IMR-90 (cell line): ENCODE measurements around the gene TNRC18. TPM values are rescaled to one million over a fixed set of nuclear protein-coding genes. Genes with fewer than 3 reads are reported as not detected.

Experiments
- ATAC-seq: fragments of 200-7000 bp; cut with Tn5 transposase; 2 replicates; pipeline ENCODE4 v1.9.1; 2020; ENCODE audit warnings: low read depth, mild to moderate bottlenecking, moderate library complexity
- BruUV-seq: library from RNA; stranded (reverse); fragments of 400-500 nt; replicated peaks from 2 replicates; lab custom pipeline; 2021; lab: Mats Ljungman, UMichigan
- CTCF ChIA-PET: fragments of 300-600 bp; formaldehyde crosslinking; extraction: SDS; loops from one replicate; lab custom pipeline; 2021; ENCODE audit warnings: antibody characterized with exemption; lab: Yijun Ruan, JAX
- POLR2A ChIA-PET: fragments of 300-600 bp; sonication (Branson Sonifier 250); formaldehyde crosslinking; loops from one replicate; lab custom pipeline; 2022; ENCODE audit warnings: antibody characterized with exemption; ENCODE audit not compliant: unreplicated experiment; lab: Charles Lee
- DNase-seq: peaks from one replicate; pipeline ENCODE4 v3.0.0; 2013
- H2AFZ ChIP-seq: replicated peaks from 2 replicates; pipeline ENCODE3; 2013; ENCODE audit warnings: low read length, mild to moderate bottlenecking; ENCODE audit not compliant: poor library complexity
- H2AK5ac ChIP-seq: 2 replicates; pipeline ENCODE4 v1.6.1; 2013; ENCODE audit warnings: low read depth, low read length, inconsistent platforms
- H2AK9ac ChIP-seq: replicated peaks from 2 replicates; pipeline ENCODE3; 2013; ENCODE audit warnings: mild to moderate bottlenecking, low read depth, low read length, moderate library complexity; ENCODE audit not compliant: poor library complexity
- H2BK120ac ChIP-seq: 2 replicates; pipeline ENCODE4 v1.6.1; 2013; ENCODE audit warnings: low read depth, low read length, inconsistent platforms
- H2BK15ac ChIP-seq: 3 replicates; pipeline ENCODE4 v1.6.1; 2013; ENCODE audit warnings: low read depth, low read length, inconsistent platforms
- H2BK20ac ChIP-seq: 2 replicates; pipeline ENCODE4 v1.6.1; 2013; ENCODE audit warnings: low read depth, mild to moderate bottlenecking, inconsistent platforms, low read length, moderate library complexity
- H2BK5ac ChIP-seq: 2 replicates; pipeline ENCODE4 v1.6.1; 2013; ENCODE audit warnings: mild to moderate bottlenecking, low read depth, low read length, inconsistent platforms; ENCODE audit not compliant: poor library complexity, severe bottlenecking
- H3K14ac ChIP-seq: replicated peaks from 2 replicates; pipeline ENCODE4 v1.6.1; 2013; ENCODE audit warnings: low read depth, low read length, inconsistent platforms
- H3K18ac ChIP-seq: 2 replicates; pipeline ENCODE4 v1.6.1; 2013; ENCODE audit warnings: low read depth, low read length, control low read depth
- H3K23ac ChIP-seq: 2 replicates; pipeline ENCODE4 v1.6.1; 2013; ENCODE audit warnings: low read depth, low read length, inconsistent platforms
- H3K27ac ChIP-seq: 2 replicates; pipeline ENCODE4 v1.5.1; 2013; ENCODE audit warnings: mild to moderate bottlenecking, control low read depth, low read length; ENCODE audit not compliant: insufficient read depth
- H3K27me3 ChIP-seq: 2 replicates; pipeline ENCODE4 v1.6.1; 2013; ENCODE audit warnings: low read length; ENCODE audit not compliant: control insufficient read depth, insufficient read depth
- H3K36me3 ChIP-seq: 2 replicates; pipeline ENCODE4 v1.6.1; 2013; ENCODE audit warnings: low read length, mixed read lengths; ENCODE audit not compliant: control insufficient read depth, insufficient read depth
- H3K4ac ChIP-seq: 2 replicates; pipeline ENCODE4 v1.6.1; 2013; ENCODE audit warnings: low read depth, low read length, inconsistent platforms
- H3K4me1 ChIP-seq: 2 replicates; pipeline ENCODE4 v1.6.1; 2013; ENCODE audit warnings: low read length, mixed read lengths; ENCODE audit not compliant: control insufficient read depth, insufficient read depth
- H3K4me2 ChIP-seq: 2 replicates; pipeline ENCODE4 v1.6.1; 2013; ENCODE audit warnings: low read depth, mild to moderate bottlenecking, control low read depth, low read length, moderate library complexity
- H3K4me3 ChIP-seq: 2 replicates; pipeline ENCODE4 v1.5.1; 2013; ENCODE audit warnings: low read depth, mild to moderate bottlenecking, control low read depth, low read length, moderate library complexity; ENCODE audit not compliant: insufficient read depth
- H3K56ac ChIP-seq: 2 replicates; pipeline ENCODE4 v1.6.1; 2013; ENCODE audit warnings: low read length, inconsistent platforms; ENCODE audit not compliant: insufficient read depth; ENCODE audit errors: extremely low read depth
- H3K79me1 ChIP-seq, 2 experiments: 2 replicates each; pipeline ENCODE4 v1.6.1; 2013; ENCODE audit warnings: low read length in 2 of 2, inconsistent platforms in 1 of 2, low read depth in 1 of 2
- H3K9ac ChIP-seq: 2 replicates; pipeline ENCODE4 v1.6.1; 2013; ENCODE audit warnings: low read depth, low read length, control low read depth
- H3K9me1 ChIP-seq: 2 replicates; pipeline ENCODE4 v1.6.1; 2013; ENCODE audit warnings: low read length, inconsistent platforms; ENCODE audit not compliant: insufficient read depth
- H3K9me3 ChIP-seq: 2 replicates; pipeline ENCODE4 v1.6.1; 2013; ENCODE audit warnings: low read length; ENCODE audit not compliant: control insufficient read depth, insufficient read depth
- H4K20me1 ChIP-seq: 2 replicates; pipeline ENCODE4 v1.6.1; 2013; ENCODE audit warnings: low read length, inconsistent platforms; ENCODE audit not compliant: insufficient read depth
- H4K5ac ChIP-seq: 2 replicates; pipeline ENCODE4 v1.6.1; 2013; ENCODE audit warnings: mild to moderate bottlenecking, low read depth, low read length, control low read depth
- H4K8ac ChIP-seq, 2 experiments: 2 replicates each; pipeline ENCODE4 v1.6.1; 2013; ENCODE audit warnings: low read depth in 2 of 2, low read length in 2 of 2, control low read depth in 1 of 2, inconsistent platforms in 1 of 2
- H4K91ac ChIP-seq: 2 replicates; pipeline ENCODE4 v1.6.1; 2013; ENCODE audit warnings: low read depth, low read length, inconsistent platforms; ENCODE audit not compliant: insufficient read depth
- BHLHE40 ChIP-seq: fragments of 150-350 bp; IDR thresholded peaks from 2 replicates; pipeline ENCODE4 v1.6.1; 2016; ENCODE audit warnings: mild to moderate bottlenecking, low read depth, low read length
- CHD1 ChIP-seq: IDR thresholded peaks from 2 replicates; pipeline ENCODE4 v1.6.1; 2012; ENCODE audit warnings: low read depth, low read length, improper control_type of control experiment
- ELK1 ChIP-seq: fragments of 150-350 bp; IDR thresholded peaks from 2 replicates; pipeline ENCODE4 v1.6.1; 2016; ENCODE audit warnings: low read depth, mild to moderate bottlenecking, low read length, moderate library complexity, borderline replicate concordance
- MAFK ChIP-seq: IDR thresholded peaks from 2 replicates; pipeline ENCODE4 v1.6.1; 2012; ENCODE audit warnings: low read depth, low read length, improper control_type of control experiment
- MXI1 ChIP-seq: IDR thresholded peaks from 2 replicates; pipeline ENCODE4 v1.6.1; 2012; ENCODE audit warnings: low read depth, mild to moderate bottlenecking, low read length, moderate library complexity, borderline replicate concordance
- NFE2L2 ChIP-seq: fragments of 150-350 bp; IDR thresholded peaks from 2 replicates; pipeline ENCODE4 v1.6.1; 2016; ENCODE audit warnings: low read depth, mild to moderate bottlenecking, low read length
- RAD21 ChIP-seq: IDR thresholded peaks from 2 replicates; pipeline ENCODE4 v1.6.1; 2012; ENCODE audit warnings: low read length, improper control_type of control experiment
- RCOR1 ChIP-seq: IDR thresholded peaks from 2 replicates; pipeline ENCODE4 v1.6.1; 2012; ENCODE audit warnings: mild to moderate bottlenecking, low read length, improper control_type of control experiment; ENCODE audit not compliant: insufficient replicate concordance
- SMC3 ChIP-seq: fragments of 150-350 bp; IDR thresholded peaks from 2 replicates; pipeline ENCODE4 v1.6.1; 2016; ENCODE audit warnings: low read depth, mild to moderate bottlenecking, antibody characterized with exemption, low read length, moderate library complexity
- WGBS, 2 experiments: methylation state at CpG; one replicate each; pipeline versions ENCODE4 v1.1.5 to v1.1.7; 2013; ENCODE audit warnings: missing lambda C conversion rate in 2 of 2; ENCODE audit not compliant: insufficient read length in 1 of 2; ENCODE audit errors: extremely low coverage in 2 of 2; 5-methylcytosine and 5-hydroxymethylcytosine counted together
- dilution Hi-C: fragments of 300-500 bp; cut with HindIII; formaldehyde crosslinking; loops from one replicate; pipeline ENCODE4 v1.14.3; 2018; ENCODE audit warnings: low sequenced_read_pairs; ENCODE audit not compliant: unreplicated experiment
- in situ Hi-C: fragments of 300-500 bp; cut with MboI; formaldehyde crosslinking; loops from 3 replicates; pipeline ENCODE4 v1.14.3; 2019; ENCODE audit warnings: low sequenced_read_pairs, inconsistent platforms, mixed read lengths
- intact Hi-C: fragments of 100-400 bp; cut with micrococcal nuclease; formaldehyde crosslinking; loops from 2 replicates; pipeline ENCODE4 v1.10.0; 2022
- polyA plus RNA-seq, 3 experiments: library from polyadenylated mRNA; depleted of rRNA; stranded (reverse); fragments of >200 nt; gene quantifications; 2 replicates each; pipeline ENCODE4 v1.2.3, GENCODE V29; 2012; ENCODE audit warnings: low replicate concordance in 1 of 3
- total RNA-seq: library from RNA; depleted of rRNA; stranded (reverse); fragments of >200 nt; gene quantifications from 2 replicates; pipeline ENCODE4 v1.2.3, GENCODE V29; 2012

TNRC18 gene
- total and polyA plus RNA-seq, 2 of the 4 experiments (the other 2 are of a cell fraction): 4.7 to 29.6 TPM

GRCh38 chr7:5466551-5466950 lies 42.9 kb upstream of the TNRC18 start:
- CTCF ChIA-PET: no interaction called here
- peak overlapping the region; percentile 55 for H2AK9ac ChIP-seq
- POLR2A ChIA-PET: no interaction called here
- H2AFZ ChIP-seq: no peak overlapping the region
- DNase-seq (no peak), ATAC-seq (no peak)
- WGBS, 2 experiments: 97% methylated on average over 4 of the region's 14 CpGs; no CpG with 5 or more reads in 1 of the 2 experiments
- no peaks in the 10 kb centered on the region for H3K36me3 ChIP-seq
- H3K56ac ChIP-seq: no peak overlapping the region
- no peak overlapping the region for H3K23ac ChIP-seq
- no peak overlapping the region for H4K5ac ChIP-seq
- H4K8ac ChIP-seq: no peak overlapping the region
- H3K4me2 ChIP-seq: no peak overlapping the region
- no peaks in the 10 kb centered on the region for H3K79me1 ChIP-seq
- no peaks in the 10 kb centered on the region for H3K9me3 ChIP-seq
- no peak overlapping the region for H3K18ac ChIP-seq
- peaks cover 6% of the 10 kb centered on the region; the same call in 1 of the 2 replicates for H4K20me1 ChIP-seq
- no peak overlapping the region for H2AK5ac ChIP-seq
- no peaks in the 10 kb centered on the region for H3K4me1 ChIP-seq
- in situ Hi-C loops: no loop called here
- H3K4me3 ChIP-seq: no peak overlapping the region
- no peak overlapping the region for H3K4ac ChIP-seq
- BruUV-seq: no TSS peak
- H2BK20ac ChIP-seq: no peak overlapping the region
- H4K91ac ChIP-seq: no peak overlapping the region
- no peak overlapping the region for H2BK15ac ChIP-seq
- no peak overlapping the region for H3K9ac ChIP-seq
- intact Hi-C loops: no loop called here
- no peak overlapping the region for H2BK120ac ChIP-seq
- no peak overlapping the region for H3K14ac ChIP-seq
- H3K9me1 ChIP-seq: peaks cover 6% of the 10 kb centered on the region; the same call in 1 of the 2 replicates
- H2BK5ac ChIP-seq: no peak overlapping the region
- no peaks in the 10 kb centered on the region for H3K27me3 ChIP-seq
- no peak for TF ChIP-seq CHD1
- no peak for TF ChIP-seq ELK1
- TF ChIP-seq BHLHE40: no peak
- no peak for TF ChIP-seq MAFK
- no peak for TF ChIP-seq MXI1
- TF ChIP-seq RCOR1: no peak
- TF ChIP-seq RAD21: no peak
- TF ChIP-seq SMC3: no peak
- no peak for TF ChIP-seq NFE2L2
- H3K27ac ChIP-seq: no peak overlapping the region
- dilution Hi-C loops: no loop called here
